Measurements from ENCODE around the gene SETSIP. TPM values are rescaled to one million over a fixed set of nuclear protein-coding genes. Genes with fewer than 3 reads are reported as not detected.
A peak's percentile ranks its signal among the peaks of the same experiment; 100 is the strongest.

Gene SETSIP
- total RNA-seq, 2 donors from 2014 or later = not detected

- Histone ChIP-seq H3K27ac (no peak overlapping the region), H3K4me3 (no peak overlapping the region), H3K36me3 (no peaks in the 10 kb centered on the region), H3K4me1 (no peaks in the 10 kb centered on the region), H3K27me3 (no peaks in the 10 kb centered on the region), H3K9ac (ENCODE audit: low read depth in 2 of 2, low read length in 2 of 2) (no peak overlapping the region), H3K9me3 (no peaks in the 10 kb centered on the region)
- no peak for TF ChIP-seq CTCF (IDR thresholded peaks at IDR 0.05)
- intact Hi-C loops (cut with DNase I) = no loop called here
- DNase-seq = no peak
These were observed 16.4 kb upstream of the SETSIP start for GRCh38 chr1:92091625-92092024.

GRCh38 chr1:92087542-92087941 lies 12.3 kb upstream of the SETSIP start:
- no peak overlapping the region for H3K4me3 ChIP-seq
- H3K9me3 ChIP-seq = no peaks in the 10 kb centered on the region
- intact Hi-C loops (cut with DNase I) = no loop called here
- TF ChIP-seq CTCF (IDR thresholded peaks at IDR 0.05) = no peak
- H3K27me3 ChIP-seq = no peaks in the 10 kb centered on the region
- H3K27ac ChIP-seq = no peak overlapping the region
- DNase-seq = no peak
- H3K9ac ChIP-seq (ENCODE audit: low read depth in 2 of 2, low read length in 2 of 2) = no peak overlapping the region
- no peaks in the 10 kb centered on the region for H3K4me1 ChIP-seq
- no peaks in the 10 kb centered on the region for H3K36me3 ChIP-seq

GRCh38 chr1:92085727-92086126 lies 10.5 kb upstream of the SETSIP start:
- Histone ChIP-seq H3K4me1 (no peaks in the 10 kb centered on the region), H3K36me3 (no peaks in the 10 kb centered on the region), H3K9ac (ENCODE audit: low read depth in 2 of 2, low read length in 2 of 2) (no peak overlapping the region), H3K4me3 (no peak overlapping the region), H3K9me3 (no peaks in the 10 kb centered on the region), H3K27me3 (no peaks in the 10 kb centered on the region), H3K27ac (no peak overlapping the region)
- no peak for TF ChIP-seq CTCF (IDR thresholded peaks at IDR 0.05)
- no peak for DNase-seq
- intact Hi-C loops (cut with DNase I) = no loop called here

GRCh38 chr1:92084651-92085050 lies 9.4 kb upstream of the SETSIP start:
- Histone ChIP-seq H3K4me3 (no peak overlapping the region), H3K27ac (no peak overlapping the region), H3K9me3 (no peaks in the 10 kb centered on the region), H3K4me1 (no peaks in the 10 kb centered on the region), H3K36me3 (no peaks in the 10 kb centered on the region), H3K27me3 (no peaks in the 10 kb centered on the region), H3K9ac (ENCODE audit: low read depth in 2 of 2, low read length in 2 of 2) (no peak overlapping the region)
- TF ChIP-seq CTCF (IDR thresholded peaks at IDR 0.05) = no peak
- DNase-seq = no peak
- intact Hi-C loops (cut with DNase I) = no loop called here

- TF ChIP-seq CTCF (IDR thresholded peaks at IDR 0.05) = no peak
- intact Hi-C loops (cut with DNase I) = no loop called here
- Histone ChIP-seq H3K36me3 (no peaks in the 10 kb centered on the region), H3K4me1 (no peaks in the 10 kb centered on the region), H3K27me3 (no peaks in the 10 kb centered on the region), H3K27ac (peak overlapping the region; percentile 58), H3K4me3 (peak overlapping the region; percentile 88), H3K9me3 (no peaks in the 10 kb centered on the region), H3K9ac (ENCODE audit: low read depth in 2 of 2, low read length in 2 of 2) (peak overlapping the region in 1 of 2 donors; percentile 84)
- DNase-seq = no peak
These were observed 5.8 kb upstream of the SETSIP start for GRCh38 chr1:92081031-92081430.
